HCT116 (cell line): ENCODE data around the gene ANXA2R. TPM values are rescaled to one million over a fixed set of nuclear protein-coding genes. Genes with fewer than 3 reads are reported as not detected.

Source experiments
- ATAC-seq: fragments of 200-7000 bp; cut with Tn5 transposase; 2 replicates; pipeline ENCODE4 v1.9.1; 2020; ENCODE audit warnings: mild to moderate bottlenecking, moderate library complexity
- BruUV-seq: library from RNA; stranded (reverse); fragments of 400-500 nt; replicated peaks from 2 replicates; lab custom pipeline; 2021; lab: Mats Ljungman, UMichigan
- CTCF ChIA-PET: fragments of 300-600 bp; sonication (Branson Sonifier 250); formaldehyde crosslinking; loops from one replicate; lab custom pipeline; 2021; ENCODE audit warnings: antibody characterized with exemption; lab: Charles Lee
- POLR2A ChIA-PET: fragments of 300-600, 350-600 bp; sonication (Branson Sonifier 250); formaldehyde crosslinking; loops from one replicate; lab custom pipeline; 2021; ENCODE audit warnings: antibody characterized with exemption; lab: Charles Lee
- RAD21 ChIA-PET, 2 experiments: fragments of 300-600 bp; sonication (Branson Sonifier 250); formaldehyde crosslinking; loops; one replicate each; lab custom pipeline; 2023; ENCODE audit warnings: low total read pairs in 2 of 2; ENCODE audit not compliant: uncharacterized antibody in 2 of 2, unreplicated experiment in 2 of 2, low non-redundant PET in 1 of 2; lab: Charles Lee
- DNase-seq: peaks from one replicate; pipeline ENCODE4 v3.0.0-alpha.2; 2010; ENCODE audit warnings: low read depth, low spot score
- H2AFZ ChIP-seq: fragments of 200-600 bp; shearing (Covaris generic), sonication (generic); 2 replicates; pipeline ENCODE4 v1.6.1; 2017; ENCODE audit warnings: low read depth, mixed run types, mixed read lengths, antibody characterized with exemption, low read length; ENCODE audit not compliant: poor library complexity, severe bottlenecking
- H3K27ac ChIP-seq: 2 replicates; pipeline ENCODE4 v1.5.1; 2012; ENCODE audit warnings: low read depth, low read length
- H3K27me3 ChIP-seq: fragments of 200-600 bp; sonication (generic); 2 replicates; pipeline ENCODE4 v1.6.1; 2016; ENCODE audit warnings: mixed run types, low read length, mixed read lengths; ENCODE audit not compliant: insufficient read depth
- H3K36me3 ChIP-seq, 2 experiments: fragments of 200-500 bp in 1 of 2; fragments of 200-600 bp in 1 of 2; sonication (Bioruptor generic) in 1 of 2; sonication (generic) in 1 of 2; 2 replicates each; pipeline versions ENCODE4 v1.5.1 to v1.6.1; 2014 to 2016; ENCODE audit warnings: low read length in 2 of 2, inconsistent platforms in 1 of 2, mixed read lengths in 1 of 2, mixed run types in 1 of 2; ENCODE audit not compliant: insufficient read depth in 2 of 2, control insufficient read depth in 1 of 2
- H3K4me1 ChIP-seq, 2 experiments: fragments of 200-600 bp in 1 of 2; sonication (generic) in 1 of 2; 2 replicates each; pipeline versions ENCODE4 v1.5.1 to v1.6.1; 2012 to 2017; ENCODE audit warnings: low read length in 2 of 2, inconsistent platforms in 1 of 2, mild to moderate bottlenecking in 1 of 2, mixed read lengths in 1 of 2, mixed run types in 1 of 2, moderate library complexity in 1 of 2; ENCODE audit not compliant: insufficient read depth in 2 of 2, control insufficient read depth in 1 of 2
- H3K4me2 ChIP-seq: fragments of 200-600 bp; sonication (generic); 2 replicates; pipeline ENCODE4 v1.6.1; 2017; ENCODE audit warnings: mixed run types, low read length, mixed read lengths
- H3K4me3 ChIP-seq, 2 experiments: fragments of 200-600 bp in 1 of 2; sonication (generic) in 1 of 2; replicated peaks in 1 of 2; 2 replicates each; pipeline ENCODE4 v1.5.1; 2011 to 2016; ENCODE audit warnings: low read length in 2 of 2, control low read depth in 1 of 2, low read depth in 1 of 2, mild to moderate bottlenecking in 1 of 2, mixed read lengths in 1 of 2, mixed run types in 1 of 2
- H3K79me2 ChIP-seq: fragments of 200-600 bp; sonication (generic); 2 replicates; pipeline ENCODE4 v1.6.1; 2017; ENCODE audit warnings: mild to moderate bottlenecking, mixed run types, low read length, moderate library complexity, mixed read lengths; ENCODE audit not compliant: insufficient read depth
- H3K9ac ChIP-seq: fragments of 200-600 bp; sonication (generic); 2 replicates; pipeline ENCODE4 v1.6.1; 2016; ENCODE audit warnings: low read length, mixed read lengths
- H3K9me2 ChIP-seq: fragments of 200-600 bp; sonication (generic), shearing (Covaris generic); 2 replicates; pipeline ENCODE4 v1.6.1; 2017; ENCODE audit warnings: mixed run types, mild to moderate bottlenecking, moderate library complexity; ENCODE audit not compliant: insufficient read depth
- H3K9me3 ChIP-seq, 2 experiments: fragments of 200-500 bp in 1 of 2; fragments of 200-600 bp in 1 of 2; sonication (Bioruptor generic) in 1 of 2; sonication (generic) in 1 of 2; 2 replicates each; pipeline ENCODE4 v1.6.1; 2014 to 2017; ENCODE audit warnings: low read length in 2 of 2, mixed read lengths in 2 of 2, inconsistent platforms in 1 of 2, low read depth in 1 of 2, mild to moderate bottlenecking in 1 of 2, mixed run types in 1 of 2, moderate library complexity in 1 of 2; ENCODE audit not compliant: control insufficient read depth in 1 of 2, insufficient read depth in 1 of 2
- H4K20me1 ChIP-seq: fragments of 200-600 bp; sonication (generic), shearing (Covaris generic); 2 replicates; pipeline ENCODE4 v1.6.1; 2017; ENCODE audit warnings: mixed run types, mild to moderate bottlenecking, moderate library complexity; ENCODE audit not compliant: insufficient read depth
- ATF3 ChIP-seq: IDR thresholded peaks from 2 replicates; pipeline ENCODE4 v1.6.1; 2012
- JUND ChIP-seq: IDR thresholded peaks from 2 replicates; pipeline ENCODE4 v1.6.1; 2012
- RAD21 ChIP-seq: IDR thresholded peaks from 2 replicates; pipeline ENCODE4 v1.6.1; 2012; ENCODE audit warnings: low read depth, mild to moderate bottlenecking
- intact Hi-C: fragments of 100-400 bp; cut with micrococcal nuclease; formaldehyde crosslinking; loops from 2 replicates; pipeline ENCODE4 v1.10.0; 2022
- total RNA-seq: library from RNA; stranded (reverse); gene quantifications from one replicate; pipeline ENCODE4 v1.2.1, GENCODE V29; 2021; ENCODE audit not compliant: unreplicated experiment

Gene ANXA2R
- total RNA-seq, 1 experiment from 2014 or later: 0.37 TPM

DNA sequence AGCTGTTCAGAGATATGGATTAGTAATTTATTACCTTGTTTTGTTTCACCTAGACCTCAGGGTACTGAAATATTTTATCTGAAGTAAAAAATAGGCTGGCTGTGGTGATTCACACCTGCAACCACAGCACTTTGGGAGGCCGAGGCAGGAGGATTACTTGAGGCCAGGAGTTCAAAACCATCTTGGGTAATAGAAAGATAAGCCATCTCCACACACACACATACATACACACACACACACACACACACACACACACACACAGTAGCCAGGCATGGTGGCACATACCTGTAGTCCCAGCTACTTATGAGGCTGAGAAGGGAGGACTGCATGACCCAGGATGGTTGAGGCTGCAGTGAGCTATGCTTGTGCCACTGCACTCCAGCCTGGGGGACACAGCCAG lies 3.7 kb downstream of the ANXA2R start:
- Histone ChIP-seq H3K9me2 (no peaks in the 10 kb centered on the region), H3K4me2 (no peak overlapping the region), H2AFZ (no peak overlapping the region), H3K27ac (no peak overlapping the region), H3K9me3 (no peaks in the 10 kb centered on the region), H3K79me2 (no peaks in the 10 kb centered on the region), H3K4me3 (no peak overlapping the region), H3K27me3 (no peaks in the 10 kb centered on the region), H3K9ac (no peak overlapping the region), H4K20me1 (no peaks in the 10 kb centered on the region), H3K36me3 (no peaks in the 10 kb centered on the region), H3K4me1 (peaks cover 0 to 28% of the 10 kb centered on the region in 2 experiments; a peak in 3 of 4 replicates)
- ChIA-PET POLR2A (interaction anchor here (0.6 kb wide), 1 partner anchor 86 kb away, joined by 3 read pairs; no protein-coding TSS in a partner anchor), RAD21 (no interaction called here), CTCF (interaction anchor here (0.6 kb wide), 1 partner anchor 108 kb away, joined by 3 read pairs; no protein-coding TSS in a partner anchor)
- no peak for ATAC-seq
- no peak for TF ChIP-seq JUND
- intact Hi-C loops: loop anchor here (5.0 kb wide), 1 partner anchor 761 kb away; no protein-coding TSS in a partner anchor
- no TSS peak for BruUV-seq
- DNase-seq: no peak

- ATAC-seq: no peak
- BruUV-seq: no TSS peak
- no peak for DNase-seq
- no peak overlapping the region for H3K9ac ChIP-seq
- H3K4me1 ChIP-seq: peaks cover 0 to 18% of the 10 kb centered on the region in 2 experiments; a peak in 3 of 4 replicates
- ChIA-PET POLR2A (no interaction called here), CTCF (no interaction called here), RAD21 (no interaction called here)
- no peak overlapping the region; the same call in 1 of the 2 replicates for H3K4me2 ChIP-seq
- H3K4me3 ChIP-seq: no peak overlapping the region
- intact Hi-C loops: no loop called here
- no peaks in the 10 kb centered on the region for H3K79me2 ChIP-seq
- no peaks in the 10 kb centered on the region for H4K20me1 ChIP-seq
- TF ChIP-seq ATF3: no peak
- TF ChIP-seq RAD21: no peak
- no peaks in the 10 kb centered on the region for H3K36me3 ChIP-seq
- H3K9me2 ChIP-seq: no peaks in the 10 kb centered on the region
- no peaks in the 10 kb centered on the region for H3K9me3 ChIP-seq
- H3K27me3 ChIP-seq: no peaks in the 10 kb centered on the region
- H3K27ac ChIP-seq: no peak overlapping the region
- H2AFZ ChIP-seq: no peak overlapping the region
These were observed 5.5 kb downstream of the ANXA2R start for GRCh38 chr5:43034591-43034968.
